ENCODE data around the gene LRRC47. TPM values are rescaled to one million over a fixed set of nuclear protein-coding genes. Genes with fewer than 3 reads are reported as not detected.

The LRRC47 gene
- total and polyA plus RNA-seq, 5 experiments from 2014 or later: 23.9 to 52.6 (median 34.9) TPM

- H3K4me1 Mint-ChIP-seq: peaks cover 4 to 15% (median 9%) of the 10 kb centered on the region in 4 donors
- H3K27ac Mint-ChIP-seq: peak overlapping the region in 2 of 10 donors; percentile 40 to 45
- ATAC-seq (no peak), DNase-seq (peak in 1 of 10 donors; percentile 34)
- no peak overlapping the region for H3K4me3 Mint-ChIP-seq
- peaks cover 4 to 56% (median 24%) of the 10 kb centered on the region in 3 donors for H3K36me3 Mint-ChIP-seq
- H3K27me3 Mint-ChIP-seq: no peaks in the 10 kb centered on the region
- H3K9me3 Mint-ChIP-seq: no peaks in the 10 kb centered on the region
- POLR2A ChIA-PET: no interaction called here
These were observed 16.3 kb downstream of the LRRC47 start for GRCh38 chr1:3779912-3780416.

GRCh38 chr1:3779265-3779911 lies 16.9 kb downstream of the LRRC47 start:
- POLR2A ChIA-PET: no interaction called here
- H3K27ac Mint-ChIP-seq: peak overlapping the region in 1 of 10 donors; percentile 56
- H3K9me3 Mint-ChIP-seq: no peaks in the 10 kb centered on the region
- peaks cover 4 to 50% (median 24%) of the 10 kb centered on the region in 3 donors for H3K36me3 Mint-ChIP-seq
- peak in 1 of 10 donors; percentile 53 for DNase-seq
- H3K27me3 Mint-ChIP-seq: no peaks in the 10 kb centered on the region
- no peak overlapping the region for H3K4me3 Mint-ChIP-seq
- no peak for ATAC-seq
- peaks cover 4 to 15% (median 10%) of the 10 kb centered on the region in 4 donors for H3K4me1 Mint-ChIP-seq

DNA sequence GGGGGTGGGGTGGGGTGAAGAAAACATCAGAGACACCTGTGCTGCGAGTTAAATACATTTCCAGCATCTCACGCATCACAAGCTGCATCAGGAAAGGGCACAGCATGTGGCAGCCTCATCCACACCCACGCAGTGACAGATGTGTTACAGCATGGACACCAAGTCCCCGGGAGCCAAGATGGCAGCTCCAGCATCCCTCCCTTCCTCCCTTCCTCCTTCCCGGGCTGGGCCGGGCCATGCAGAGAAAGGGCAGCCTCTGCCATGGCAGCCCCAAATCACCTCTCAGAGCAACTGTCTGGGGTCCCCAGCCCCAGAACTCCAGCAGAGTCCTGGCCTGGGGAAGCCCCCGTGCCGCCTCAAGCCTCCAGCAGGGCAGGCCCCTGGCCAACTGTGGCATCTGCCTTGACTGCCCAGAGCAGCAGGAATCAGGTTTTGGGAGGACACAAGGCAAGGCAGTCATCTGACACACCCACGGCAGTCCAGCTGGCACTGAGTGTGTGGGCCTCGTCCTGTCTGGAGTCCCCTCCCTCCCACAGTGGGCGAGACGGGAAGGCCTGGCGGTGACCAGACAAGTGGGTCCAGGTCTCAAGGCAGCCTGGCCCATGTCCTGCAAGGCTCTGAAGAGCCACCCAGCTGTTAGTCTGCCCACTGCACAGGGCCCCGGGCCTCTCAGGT lies 17.6 kb downstream of the LRRC47 start:
- H3K27ac Mint-ChIP-seq: no peak overlapping the region
- H3K4me3 Mint-ChIP-seq: no peak overlapping the region

GRCh38 chr1:3777647-3778589 lies 18.4 kb downstream of the LRRC47 start:
- ATAC-seq: no peak
- Mint-ChIP-seq H3K36me3 (peaks cover 4 to 36% (median 20%) of the 10 kb centered on the region in 3 donors), H3K27me3 (no peaks in the 10 kb centered on the region), H3K4me3 (no peak overlapping the region), H3K4me1 (peaks cover 6 to 20% (median 12%) of the 10 kb centered on the region in 4 donors), H3K27ac (peak overlapping the region in 1 of 10 donors; percentile 5), H3K9me3 (no peaks in the 10 kb centered on the region)
- peak in 1 of 10 donors; percentile 55 for DNase-seq
- POLR2A ChIA-PET: no interaction called here

More for the DNA sequence above, 17.6 kb downstream of the LRRC47 start:
- no peak for ATAC-seq
- Mint-ChIP-seq H3K36me3 (peaks cover 4 to 44% (median 20%) of the 10 kb centered on the region in 3 donors), H3K27me3 (no peaks in the 10 kb centered on the region), H3K4me1 (peaks cover 4 to 15% (median 10%) of the 10 kb centered on the region in 4 donors), H3K9me3 (no peaks in the 10 kb centered on the region)
- DNase-seq: peak in 1 of 10 donors; percentile 54
- POLR2A ChIA-PET: no interaction called here

GRCh38 chr1:3777078-3777547 lies 19.2 kb downstream of the LRRC47 start:
- DNase-seq (peak in 1 of 10 donors; percentile 57), ATAC-seq (no peak)
- Mint-ChIP-seq H3K27me3 (no peaks in the 10 kb centered on the region), H3K27ac (peak overlapping the region in 2 of 10 donors; percentile 48 to 66), H3K9me3 (no peaks in the 10 kb centered on the region), H3K36me3 (peaks cover 4 to 30% (median 20%) of the 10 kb centered on the region in 3 donors), H3K4me1 (peaks cover 6 to 21% (median 12%) of the 10 kb centered on the region in 4 donors), H3K4me3 (no peak overlapping the region)
- POLR2A ChIA-PET: no interaction called here

DNA sequence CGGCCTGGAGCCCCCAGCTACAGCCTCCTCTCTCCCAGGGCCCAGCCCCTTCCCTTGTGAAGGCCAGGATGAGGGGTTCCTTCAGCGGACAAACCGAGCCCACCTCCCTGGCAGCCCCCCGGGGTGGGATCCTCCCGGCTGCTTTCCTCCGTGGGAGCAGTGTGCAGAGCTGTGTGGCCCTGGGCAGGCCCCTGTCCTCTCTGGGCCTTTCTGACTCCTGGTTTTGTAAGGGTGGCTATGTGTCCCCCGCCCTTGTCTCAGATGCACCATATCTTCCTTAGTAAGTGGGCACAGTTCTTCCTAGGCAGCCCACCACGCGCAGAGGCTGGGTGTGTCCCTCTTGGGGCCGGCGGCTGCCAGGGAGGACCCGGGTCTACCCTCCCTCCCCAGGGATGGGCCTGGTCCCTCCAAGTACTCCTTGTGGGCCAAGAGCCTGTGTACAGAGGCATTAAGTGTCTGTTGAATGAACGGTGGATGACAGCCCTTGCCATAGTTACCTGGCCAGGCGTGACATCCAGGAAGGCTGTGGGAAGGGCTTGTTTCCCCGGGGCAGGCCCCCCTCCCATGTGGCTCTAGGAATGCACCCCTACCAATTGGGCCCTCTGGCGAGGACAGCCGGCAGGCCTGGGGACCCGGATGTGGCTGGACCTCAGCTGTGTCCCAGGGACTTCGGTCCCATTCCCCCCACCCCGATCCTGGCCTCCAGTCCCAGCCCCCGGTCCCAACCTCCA lies 19.9 kb downstream of the LRRC47 start:
- ATAC-seq (no peak), DNase-seq (no peak)
- Mint-ChIP-seq H3K4me3 (peak overlapping the region in 2 of 10 donors; percentile 40 to 60), H3K4me1 (peaks cover 9 to 26% (median 18%) of the 10 kb centered on the region in 4 donors), H3K36me3 (peaks cover 4 to 22% (median 15%) of the 10 kb centered on the region in 3 donors), H3K27me3 (no peaks in the 10 kb centered on the region), H3K27ac (peak overlapping the region in 4 of 10 donors; percentile 10 to 48 (median 23)), H3K9me3 (no peaks in the 10 kb centered on the region)
- POLR2A ChIA-PET: interaction anchor here (0.7 to 1.0 kb wide), 2 partner anchors 20 to 123 kb away, joined by 3 to 4 read pairs; partner anchors contain the start of genes C1orf174 and LRRC47

- H3K4me1 Mint-ChIP-seq: peaks cover 9 to 28% (median 22%) of the 10 kb centered on the region in 4 donors
- peak overlapping the region in 3 of 10 donors; percentile 5 to 39 (median 11) for H3K4me3 Mint-ChIP-seq
- H3K27me3 Mint-ChIP-seq: no peaks in the 10 kb centered on the region
- ATAC-seq (peak; percentile 20 to 40), DNase-seq (peak; percentile 20 to 70 (median 39))
- peaks cover 4 to 15% (median 10%) of the 10 kb centered on the region in 3 donors for H3K36me3 Mint-ChIP-seq
- H3K27ac Mint-ChIP-seq: peak overlapping the region in 3 of 10 donors; percentile 38 to 44 (median 43)
- POLR2A ChIA-PET: interaction anchor here (0.7 to 1.0 kb wide), 2 partner anchors 21 to 124 kb away, joined by 3 to 4 read pairs; partner anchors contain the start of genes C1orf174 and LRRC47
- H3K9me3 Mint-ChIP-seq: no peaks in the 10 kb centered on the region
These were observed 20.6 kb downstream of the LRRC47 start for GRCh38 chr1:3775490-3776230.

GRCh38 chr1:3774946-3775489 lies 21.3 kb downstream of the LRRC47 start:
- POLR2A ChIA-PET: interaction anchor here (1.3 kb wide), 1 partner anchor 21 kb away, joined by 4 read pairs; the partner anchor contains the start of gene LRRC47
- Mint-ChIP-seq H3K27me3 (no peaks in the 10 kb centered on the region), H3K9me3 (no peaks in the 10 kb centered on the region), H3K27ac (peak overlapping the region in 1 of 10 donors; percentile 43), H3K4me3 (no peak overlapping the region), H3K4me1 (peaks cover 9 to 29% (median 22%) of the 10 kb centered on the region in 4 donors), H3K36me3 (peaks cover 3 to 9% (median 5%) of the 10 kb centered on the region in 3 donors)
- DNase-seq (peak in 1 of 10 donors; percentile 62), ATAC-seq (no peak)

DNA sequence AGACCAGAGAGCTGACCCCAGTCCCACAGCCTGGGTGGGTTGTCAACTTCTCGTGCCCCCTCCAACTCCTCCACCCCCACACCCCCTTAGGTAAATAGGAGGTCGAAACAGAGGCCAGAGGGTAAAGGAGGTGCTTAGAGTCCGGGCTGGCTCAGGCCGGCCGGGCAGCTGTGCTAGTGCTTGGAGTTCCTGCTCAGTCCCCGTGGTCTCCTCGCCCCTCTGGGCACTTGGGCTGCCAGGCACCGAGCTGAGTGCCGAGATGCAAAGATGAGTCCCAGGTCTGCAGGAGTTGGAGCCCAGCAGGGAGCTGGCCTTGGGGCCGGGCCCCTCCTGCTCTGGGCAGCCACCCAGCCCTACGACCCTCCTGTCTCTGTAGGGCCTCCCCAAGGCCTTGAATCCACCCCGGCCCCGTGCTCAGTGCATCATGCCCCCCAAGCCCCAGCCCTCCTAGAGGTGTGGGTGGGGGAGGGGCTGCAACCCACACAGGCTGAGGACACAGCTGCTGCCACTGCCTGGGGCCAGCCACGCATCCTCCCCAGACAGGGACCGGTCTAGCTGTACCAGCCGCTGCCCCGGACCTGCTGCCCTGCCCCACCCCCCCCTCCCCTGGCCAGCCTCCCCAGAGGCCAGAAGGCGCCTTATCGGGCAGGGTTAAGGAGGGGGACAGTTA lies 21.9 kb downstream of the LRRC47 start:
- H3K27ac Mint-ChIP-seq: peak overlapping the region in 1 of 10 donors; percentile 8
- ATAC-seq (no peak), DNase-seq (peak in 1 of 10 donors; percentile 57)
- peaks cover 9 to 29% (median 22%) of the 10 kb centered on the region in 4 donors for H3K4me1 Mint-ChIP-seq
- H3K4me3 Mint-ChIP-seq: no peak overlapping the region
- H3K9me3 Mint-ChIP-seq: no peaks in the 10 kb centered on the region
- H3K36me3 Mint-ChIP-seq: peaks cover 0 to 3% (median 0%) of the 10 kb centered on the region in 3 donors
- H3K27me3 Mint-ChIP-seq: no peaks in the 10 kb centered on the region
- POLR2A ChIA-PET: interaction anchor here (1.0 to 1.3 kb wide), 2 partner anchors 20 to 22 kb away, joined by 3 to 4 read pairs; partner anchors contain the start of gene LRRC47

Measured in naive thymus-derived CD8-positive, alpha-beta T cell (primary cell).